HG02840 (cell line): ENCODE measurements around the gene POGZ.

ENCODE experiments used
- ATAC-seq: cut with Tn5 transposase; IDR thresholded peaks from one replicate; pipeline ENCODE4 v1.9.1; 2021; ENCODE audit warnings: mild to moderate bottlenecking, moderate library complexity, moderate number of reproducible peaks; ENCODE audit not compliant: unreplicated experiment, low FRiP score

The POGZ gene

DNA sequence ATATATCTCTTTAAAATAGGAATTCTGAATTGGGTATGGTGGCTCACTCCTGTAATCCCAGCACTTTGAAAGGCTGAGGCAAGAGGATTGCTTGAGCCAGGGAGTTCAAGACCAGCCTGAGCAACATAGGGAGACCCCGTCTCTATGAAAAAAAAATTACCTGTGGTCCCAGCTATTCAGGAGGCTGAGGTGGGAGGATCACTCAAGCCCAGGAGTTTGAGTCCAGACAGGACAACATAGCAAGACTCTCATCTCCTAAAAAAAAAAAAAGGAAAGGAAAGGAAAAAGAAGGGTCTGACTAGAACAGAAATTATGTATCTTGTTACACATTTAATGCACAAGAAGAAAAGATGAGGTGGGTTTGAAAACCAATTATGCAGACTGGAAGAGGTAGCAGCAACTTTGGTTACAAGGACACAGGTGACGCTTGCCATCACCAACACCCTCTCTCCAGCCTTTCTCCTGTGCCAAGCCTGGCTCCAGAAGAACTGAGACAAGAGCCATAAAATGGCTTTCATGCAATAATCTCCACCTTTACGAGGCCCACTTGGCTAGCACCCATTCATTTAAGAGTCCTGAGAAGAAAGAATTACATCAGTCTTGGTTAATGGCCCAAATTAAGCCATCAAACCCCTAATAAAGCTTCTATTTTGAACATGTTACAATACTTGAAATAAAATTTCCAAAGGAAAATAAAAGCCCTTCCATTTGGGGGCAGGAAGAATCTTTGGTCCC, 82.0 kb downstream of the POGZ start:
- ATAC-seq = no peak

GRCh38 chr1:151373196-151373595, 86.1 kb downstream of the POGZ start:
- ATAC-seq = no peak

GRCh38 chr1:151372058-151372934, 87.0 kb downstream of the POGZ start, which contains the start of gene SELENBP1:
Gene SELENBP1, minus strand, starts transcription at chr1:151372705. Its CDS starts 64 bp downstream, at chr1:151372641.
- ATAC-seq = no peak

DNA sequence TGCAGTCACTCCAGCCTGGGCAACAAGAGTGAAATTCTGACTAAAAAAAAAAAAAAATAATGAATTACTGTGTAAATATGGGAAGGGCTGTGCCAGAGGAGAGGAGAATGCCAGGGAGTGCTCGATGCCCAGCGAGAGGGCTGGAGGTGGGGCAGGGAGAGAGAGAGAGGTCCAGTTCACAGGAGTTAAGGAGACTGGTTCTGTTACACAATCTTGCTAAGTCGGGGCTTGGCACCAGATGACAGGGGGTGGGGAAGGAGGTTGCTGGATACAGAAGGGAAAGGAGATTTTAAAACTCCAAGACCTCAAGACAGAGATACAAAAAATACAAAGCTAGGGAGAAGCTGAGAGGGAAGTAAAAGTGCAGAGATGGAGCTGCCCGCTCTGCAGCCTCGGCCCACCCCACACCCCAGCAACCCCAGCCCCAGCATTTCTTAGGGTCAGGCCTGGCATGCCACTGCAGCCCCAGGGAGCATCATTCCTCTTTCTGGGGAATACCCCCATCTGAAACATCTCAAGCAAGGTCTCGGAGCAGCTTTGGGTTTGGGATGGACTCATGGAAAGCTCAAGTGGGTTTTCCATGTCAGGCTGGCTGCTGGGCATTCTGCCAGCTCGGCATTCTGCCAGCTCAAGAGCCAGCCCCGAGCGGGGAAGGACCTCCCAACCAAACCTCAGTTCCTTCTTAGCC, 87.8 kb downstream of the POGZ start:
- no peak for ATAC-seq

GRCh38 chr1:151370211-151370911, 88.9 kb downstream of the POGZ start:
- ATAC-seq = no peak

DNA sequence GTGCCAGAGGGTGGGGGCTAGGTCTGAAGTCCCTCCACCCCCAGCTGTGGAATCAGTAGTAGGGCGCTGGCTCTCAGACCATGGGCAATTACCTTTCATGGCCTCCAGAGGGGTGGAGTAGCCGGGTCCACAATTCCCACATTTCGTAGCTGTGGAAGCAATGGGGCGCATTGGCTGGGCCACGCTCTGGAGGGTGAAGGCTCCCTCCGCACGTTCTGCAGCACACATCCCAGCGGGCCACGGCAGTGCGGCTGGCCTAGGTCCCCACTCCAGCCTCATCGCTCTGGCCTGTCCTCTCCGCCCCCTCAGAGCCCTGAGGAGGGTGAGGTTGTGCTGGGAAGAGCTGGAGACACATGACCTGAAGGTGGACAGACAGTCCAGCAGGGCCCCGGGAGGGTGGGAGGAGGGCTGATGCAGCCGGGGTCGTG, 89.7 kb downstream of the POGZ start:
- ATAC-seq = no peak

- ATAC-seq = no peak
These were observed 90.0 kb downstream of the POGZ start for GRCh38 chr1:151369302-151369610.

DNA sequence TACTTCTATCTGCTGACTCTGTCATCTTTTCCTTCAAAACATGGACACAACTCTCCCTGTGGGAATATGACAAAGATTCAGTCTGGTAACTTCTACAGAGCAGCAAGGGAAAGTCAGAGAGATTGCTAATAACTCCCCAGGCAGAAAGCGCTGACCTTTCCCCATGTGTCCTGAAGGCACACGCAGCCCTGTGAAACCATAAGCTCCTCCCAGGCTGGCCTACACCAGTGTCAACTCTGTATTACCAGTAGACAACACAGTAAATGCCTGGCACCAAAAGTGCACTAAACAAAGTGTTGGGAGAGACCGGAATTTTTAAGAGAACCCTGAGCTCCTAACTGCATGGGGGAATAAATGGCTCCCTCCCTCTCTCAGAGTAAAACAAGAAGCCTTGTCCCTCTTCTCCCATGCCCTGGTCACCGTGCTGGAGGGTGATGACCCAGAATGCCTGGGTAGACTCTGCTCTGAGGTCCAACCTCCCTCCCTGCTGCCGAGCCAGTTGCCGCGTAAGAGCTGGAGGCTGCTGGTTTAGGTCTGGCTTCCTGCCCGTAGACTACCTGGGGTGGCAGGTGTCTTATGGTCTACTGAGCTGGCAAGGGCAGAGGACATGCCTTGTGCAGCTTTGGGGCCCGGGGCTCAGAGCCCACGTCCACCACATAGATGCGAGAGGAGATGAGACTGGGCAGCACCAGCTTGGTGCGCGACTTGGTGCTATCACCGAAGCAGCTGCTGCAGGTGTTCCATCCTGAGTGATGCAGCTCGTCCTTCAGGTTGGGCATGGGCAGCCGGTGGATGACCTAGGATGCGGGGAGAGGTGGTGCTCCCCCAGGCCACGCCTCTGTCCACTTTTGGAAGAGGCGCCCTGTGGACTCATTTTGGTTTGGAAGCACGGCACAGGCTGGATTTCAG, 90.6 kb downstream of the POGZ start:
- no peak for ATAC-seq

DNA sequence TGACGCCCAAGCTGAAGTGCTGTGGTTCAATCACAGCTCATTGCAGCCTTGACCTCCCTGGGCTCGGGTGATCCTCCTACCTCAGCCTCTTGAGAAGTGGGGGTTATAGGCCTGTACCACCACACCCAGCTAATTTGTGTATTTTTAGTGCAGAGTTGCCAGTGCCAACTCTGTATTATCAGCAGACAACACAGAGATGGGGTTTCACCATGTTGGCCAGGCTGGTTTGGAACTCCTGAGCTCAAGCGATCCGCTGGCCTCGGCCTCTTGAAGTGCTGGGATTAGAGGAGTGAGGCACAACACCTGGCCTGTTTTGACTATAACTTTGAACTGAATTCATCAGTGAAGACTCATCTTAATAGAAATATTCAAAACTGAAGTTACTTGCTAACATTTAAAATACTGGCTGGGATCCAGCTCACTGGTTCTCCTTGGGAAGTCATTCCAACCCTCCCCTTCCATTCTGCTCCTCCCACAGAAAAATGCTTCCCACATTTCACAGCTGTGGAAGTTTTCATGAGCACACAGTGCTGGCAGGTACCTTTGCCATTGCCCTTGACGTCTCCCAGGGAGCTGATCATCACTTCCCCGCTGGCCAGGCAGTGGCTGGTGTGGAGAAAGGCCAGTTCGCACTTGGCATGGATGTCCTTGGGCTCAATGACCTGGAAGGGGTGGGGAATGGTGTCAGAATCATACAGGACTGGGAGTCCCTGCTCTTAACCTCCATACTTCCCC, 91.5 kb downstream of the POGZ start:
- ATAC-seq = no peak

DNA sequence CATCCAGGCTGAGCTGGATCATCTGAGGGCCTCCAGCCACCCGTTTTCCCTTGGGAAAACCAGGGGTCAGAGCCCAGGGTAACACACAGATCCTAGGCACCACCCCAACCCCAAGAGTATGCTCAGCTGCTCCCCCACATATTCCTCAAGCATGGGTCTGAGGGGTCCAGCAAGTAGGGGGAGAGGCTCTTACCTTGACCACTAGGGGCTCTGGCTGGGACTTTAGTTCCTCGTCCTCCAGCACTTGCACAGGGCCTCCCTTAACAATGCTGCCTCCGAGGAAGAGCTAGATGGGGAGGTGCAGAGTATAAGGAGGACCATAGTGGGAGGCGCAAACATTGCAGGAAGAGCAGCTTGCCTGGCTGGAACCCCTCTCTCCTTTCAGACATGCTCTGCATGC, 94.3 kb downstream of the POGZ start:
- ATAC-seq = no peak

- no peak for ATAC-seq
These were observed 96.8 kb downstream of the POGZ start for GRCh38 chr1:151362308-151363155.

GRCh38 chr1:151361883-151362282, 97.4 kb downstream of the POGZ start:
- ATAC-seq = no peak

GRCh38 chr1:151356696-151357095, 102.6 kb downstream of the POGZ start:
- ATAC-seq = no peak
